Esophagus squamous epithelium (tissue), 4 donors: ENCODE measurements around the gene WNT1.

Experiments used
- POLR2A ChIP-seq, 4 donors: fragments of 450-650 bp; IDR thresholded peaks; one replicate each; pipeline ENCODE4 v1.6.1; 2017; ENCODE audit warnings: antibody characterized with exemption in 4 of 4, mild to moderate bottlenecking in 4 of 4, moderate library complexity in 3 of 4
- TF ChIP-seq, protein P1 (sequence below), 6 experiments: fragments of 450-650 bp in 4 of 6; fragments of 200-600 bp in 2 of 6; sonication (generic) in 2 of 6; IDR thresholded peaks; one replicate each; pipeline ENCODE4 v1.5.1; 2016 to 2019; ENCODE audit warnings: antibody characterized with exemption in 6 of 6, mild to moderate bottlenecking in 4 of 6, moderate library complexity in 4 of 6

DNA sequence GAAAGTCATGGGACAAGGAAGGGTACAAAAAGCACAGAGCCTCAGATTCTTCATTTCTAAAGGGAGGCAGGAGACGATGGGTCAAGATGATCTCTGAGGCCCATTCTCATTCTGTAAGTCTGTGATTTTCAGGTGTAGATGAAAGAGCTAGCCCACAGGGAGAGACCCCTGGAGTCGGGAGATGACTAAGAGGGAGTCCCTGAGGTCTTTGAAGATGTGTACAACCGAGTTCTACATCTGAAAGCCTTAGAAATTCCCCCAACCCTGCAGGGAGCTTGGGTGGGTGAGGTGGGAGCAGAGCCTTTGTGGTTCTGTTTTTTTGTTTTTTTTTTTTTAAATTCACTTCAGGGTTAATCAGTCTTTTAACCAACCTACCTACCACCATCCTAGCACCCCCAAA lies 9.7 kb upstream of the WNT1 start:
- TF ChIP-seq, protein P1, sequence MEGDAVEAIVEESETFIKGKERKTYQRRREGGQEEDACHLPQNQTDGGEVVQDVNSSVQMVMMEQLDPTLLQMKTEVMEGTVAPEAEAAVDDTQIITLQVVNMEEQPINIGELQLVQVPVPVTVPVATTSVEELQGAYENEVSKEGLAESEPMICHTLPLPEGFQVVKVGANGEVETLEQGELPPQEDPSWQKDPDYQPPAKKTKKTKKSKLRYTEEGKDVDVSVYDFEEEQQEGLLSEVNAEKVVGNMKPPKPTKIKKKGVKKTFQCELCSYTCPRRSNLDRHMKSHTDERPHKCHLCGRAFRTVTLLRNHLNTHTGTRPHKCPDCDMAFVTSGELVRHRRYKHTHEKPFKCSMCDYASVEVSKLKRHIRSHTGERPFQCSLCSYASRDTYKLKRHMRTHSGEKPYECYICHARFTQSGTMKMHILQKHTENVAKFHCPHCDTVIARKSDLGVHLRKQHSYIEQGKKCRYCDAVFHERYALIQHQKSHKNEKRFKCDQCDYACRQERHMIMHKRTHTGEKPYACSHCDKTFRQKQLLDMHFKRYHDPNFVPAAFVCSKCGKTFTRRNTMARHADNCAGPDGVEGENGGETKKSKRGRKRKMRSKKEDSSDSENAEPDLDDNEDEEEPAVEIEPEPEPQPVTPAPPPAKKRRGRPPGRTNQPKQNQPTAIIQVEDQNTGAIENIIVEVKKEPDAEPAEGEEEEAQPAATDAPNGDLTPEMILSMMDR (IDR thresholded peaks at IDR 0.05), result no peak
- no peak for TF ChIP-seq POLR2A (IDR thresholded peaks at IDR 0.05)
